Fibroblast of pulmonary artery (primary cell): ENCODE measurements around the gene COG6.
A peak's percentile ranks its signal among the peaks of the same experiment; 100 is the strongest.

Experiments used
- DNase-seq: peaks from one replicate; pipeline ENCODE4 v3.0.0-alpha.2; 2010; ENCODE audit warnings: low read depth
- H3K4me3 ChIP-seq: replicated peaks from 2 replicates; pipeline ENCODE4 v1.5.1; 2011; ENCODE audit warnings: low read depth, mild to moderate bottlenecking, control low read depth, low read length, moderate library complexity
- TF ChIP-seq, protein P1 (sequence below): IDR thresholded peaks from 2 replicates; pipeline ENCODE4 v1.5.1; 2011; ENCODE audit warnings: mild to moderate bottlenecking, control low read depth, low read length, inconsistent platforms; ENCODE audit errors: missing control alignments

The COG6 gene

GRCh38 chr13:39737047-39737446 is 81.6 kb downstream of the COG6 start:
- no peak for DNase-seq
- H3K4me3 ChIP-seq, result no peak overlapping the region
- TF ChIP-seq, protein P1, sequence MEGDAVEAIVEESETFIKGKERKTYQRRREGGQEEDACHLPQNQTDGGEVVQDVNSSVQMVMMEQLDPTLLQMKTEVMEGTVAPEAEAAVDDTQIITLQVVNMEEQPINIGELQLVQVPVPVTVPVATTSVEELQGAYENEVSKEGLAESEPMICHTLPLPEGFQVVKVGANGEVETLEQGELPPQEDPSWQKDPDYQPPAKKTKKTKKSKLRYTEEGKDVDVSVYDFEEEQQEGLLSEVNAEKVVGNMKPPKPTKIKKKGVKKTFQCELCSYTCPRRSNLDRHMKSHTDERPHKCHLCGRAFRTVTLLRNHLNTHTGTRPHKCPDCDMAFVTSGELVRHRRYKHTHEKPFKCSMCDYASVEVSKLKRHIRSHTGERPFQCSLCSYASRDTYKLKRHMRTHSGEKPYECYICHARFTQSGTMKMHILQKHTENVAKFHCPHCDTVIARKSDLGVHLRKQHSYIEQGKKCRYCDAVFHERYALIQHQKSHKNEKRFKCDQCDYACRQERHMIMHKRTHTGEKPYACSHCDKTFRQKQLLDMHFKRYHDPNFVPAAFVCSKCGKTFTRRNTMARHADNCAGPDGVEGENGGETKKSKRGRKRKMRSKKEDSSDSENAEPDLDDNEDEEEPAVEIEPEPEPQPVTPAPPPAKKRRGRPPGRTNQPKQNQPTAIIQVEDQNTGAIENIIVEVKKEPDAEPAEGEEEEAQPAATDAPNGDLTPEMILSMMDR, result no peak

DNA sequence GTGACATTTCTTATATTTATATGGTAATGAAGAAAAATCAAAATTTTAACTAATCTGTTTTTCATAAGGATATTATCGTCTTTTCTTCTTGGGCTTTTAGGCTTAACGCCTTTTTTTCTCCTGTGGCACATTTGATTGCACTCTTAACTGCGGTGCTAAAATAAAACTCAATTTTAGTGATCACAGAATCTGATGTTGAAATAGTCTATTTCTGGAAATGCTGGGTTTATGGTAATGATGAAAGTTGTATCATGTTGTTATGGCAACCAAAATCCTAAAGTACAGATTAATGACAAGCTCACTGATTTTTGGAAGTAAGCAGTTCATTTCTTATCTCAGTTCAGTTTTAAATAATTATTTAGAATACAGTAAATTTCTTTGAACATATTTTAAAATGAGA is 85.3 kb downstream of the COG6 start:
- H3K4me3 ChIP-seq, result no peak overlapping the region
- TF ChIP-seq, protein P1, result no peak
- DNase-seq, result no peak

- DNase-seq, result no peak
- TF ChIP-seq, protein P1, result no peak
- H3K4me3 ChIP-seq, result no peak overlapping the region
Measured at GRCh38 chr13:39748961-39749360, 93.5 kb downstream of the COG6 start.

- no peak for DNase-seq
- H3K4me3 ChIP-seq, result no peak overlapping the region
- TF ChIP-seq, protein P1, result no peak
Measured at GRCh38 chr13:39749528-39749927, 94.1 kb downstream of the COG6 start.

DNA sequence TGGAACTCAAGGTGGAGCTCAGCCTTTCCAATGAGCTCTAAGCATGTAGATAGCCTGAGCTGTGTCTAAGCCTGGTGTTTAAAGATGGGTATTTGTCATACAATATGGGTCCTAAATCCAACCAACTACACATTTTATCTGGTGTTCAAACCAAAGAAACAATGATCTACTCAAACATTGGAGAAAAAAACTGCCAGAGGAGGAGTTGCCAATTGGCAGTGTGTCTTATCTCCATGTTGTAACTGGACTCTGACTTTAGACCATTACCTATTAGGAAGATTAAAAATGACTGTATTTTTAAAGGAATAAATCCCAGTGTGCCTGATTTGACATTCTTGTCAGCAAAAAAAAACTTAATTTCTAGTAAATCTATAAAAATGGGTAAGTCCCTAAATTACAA is 96.3 kb downstream of the COG6 start:
- no peak overlapping the region for H3K4me3 ChIP-seq
- TF ChIP-seq, protein P1, result no peak
- DNase-seq, result no peak

DNA sequence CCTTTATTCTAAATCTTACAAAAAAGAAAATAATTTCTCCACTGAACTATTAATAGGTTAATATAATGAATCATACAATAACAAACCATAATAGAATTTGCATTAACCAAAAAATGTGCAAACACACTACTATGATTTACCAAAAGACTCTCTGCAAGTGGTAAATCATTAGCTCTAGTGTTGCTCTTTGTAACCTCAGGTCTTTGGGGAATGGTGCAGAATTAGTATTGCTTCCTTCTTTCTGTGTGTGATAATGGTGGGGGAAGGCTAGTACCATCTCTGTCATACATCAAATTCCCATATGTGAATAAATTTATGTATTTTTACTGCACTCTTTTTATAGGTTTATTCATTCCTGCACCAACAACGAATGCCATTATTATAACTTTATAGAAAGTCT is 105.1 kb downstream of the COG6 start:
- no peak overlapping the region for H3K4me3 ChIP-seq
- TF ChIP-seq, protein P1, result no peak
- DNase-seq, result no peak

DNA sequence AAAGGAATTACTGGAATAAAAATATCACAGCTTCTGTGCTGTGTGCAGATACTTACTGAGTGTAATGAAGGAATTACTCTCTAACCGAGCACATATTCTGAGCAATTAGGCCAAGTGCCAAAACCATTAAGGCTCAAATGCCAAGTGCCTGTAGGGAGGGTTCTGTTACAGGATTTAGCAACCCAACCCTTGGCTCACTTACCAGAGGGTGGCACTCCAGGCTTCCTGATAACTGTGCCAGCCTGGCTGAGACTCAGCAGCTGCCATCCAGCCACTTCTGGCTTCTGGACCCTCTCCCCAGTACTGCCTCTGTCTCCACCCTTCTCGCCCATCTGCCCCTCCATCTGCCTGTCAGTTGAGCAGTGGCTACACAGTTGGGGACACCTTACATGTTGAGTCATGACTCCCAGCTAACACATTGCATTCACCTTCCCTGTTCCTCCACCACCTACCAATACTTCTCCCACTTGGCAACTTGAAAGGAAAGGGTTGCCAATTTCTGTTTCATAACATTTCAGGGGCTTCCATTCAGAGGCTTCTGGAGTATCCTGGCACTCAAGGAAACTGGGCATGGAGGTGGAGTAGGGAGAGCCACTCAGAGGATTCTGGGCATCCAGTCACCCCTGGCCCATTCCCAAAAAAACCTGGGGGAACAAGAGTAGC is 110.5 kb downstream of the COG6 start:
- no peak for DNase-seq
- TF ChIP-seq, protein P1, result peak; percentile 4
- no peak overlapping the region for H3K4me3 ChIP-seq
